ENCODE data around the gene DGUOK. TPM values are rescaled to one million over a fixed set of nuclear protein-coding genes. Genes with fewer than 3 reads are reported as not detected.

DGUOK gene
- polyA plus RNA-seq, 1 donor (not counting 4 experiments of a cell fraction or from before 2014, with no cell fraction given), result 102 TPM

GRCh38 chr2:73904952-73905351 is 21.7 kb upstream of the DGUOK start:
- Histone ChIP-seq H3K9me1 (ENCODE audit: control insufficient read depth, extremely low read depth, insufficient read depth, low read length) (no peaks in the 10 kb centered on the region), H3K36me3 (ENCODE audit: control insufficient read depth in 2 of 2, extremely low read depth in 1 of 2, insufficient read depth in 2 of 2, low read length in 2 of 2) (no peaks in the 10 kb centered on the region), H4K20me1 (ENCODE audit: control insufficient read depth, extremely low read depth, insufficient read depth, low read length) (no peaks in the 10 kb centered on the region), H3K4me3 (ENCODE audit: control insufficient read depth in 2 of 3, extremely low read depth in 1 of 3, insufficient read depth in 2 of 3, low read depth in 1 of 3, low read length in 3 of 3) (no peak overlapping the region), H3K9me3 (ENCODE audit: control insufficient read depth, low read depth, low read length) (no peaks in the 10 kb centered on the region), H3K27me3 (ENCODE audit: control insufficient read depth, extremely low read depth, insufficient read depth, low read length) (no peaks in the 10 kb centered on the region), H3K79me2 (ENCODE audit: control insufficient read depth, insufficient read depth, low read length) (no peaks in the 10 kb centered on the region), H3K9ac (ENCODE audit: control insufficient read depth, extremely low read depth, insufficient read depth, low read length) (no peak overlapping the region), H2AFZ (ENCODE audit: control insufficient read depth, low read length) (no peak overlapping the region), H3K27ac (ENCODE audit: control insufficient read depth, insufficient read depth, low read length) (no peak overlapping the region), H3K4me2 (ENCODE audit: control insufficient read depth, extremely low read depth, insufficient read depth, low read depth, low read length) (no peak overlapping the region), H3K4me1 (ENCODE audit: control insufficient read depth, extremely low read depth, insufficient read depth, low read length) (no peaks in the 10 kb centered on the region)
- dilution Hi-C loops (cut with MboI; ENCODE audit: extremely low pct_ligation_motif_present, low sequenced_read_pairs), result no loop called here
- no peak for DNase-seq (ENCODE audit: low read depth, low spot score)
- no peak for FAIRE-seq
- no peak for TF ChIP-seq EZH2 (IDR thresholded peaks at IDR 0.05; ENCODE audit: low read length)
- no peak for TF ChIP-seq CTCF (optimal IDR thresholded peaks at IDR 0.05 in 1 of 3, IDR thresholded peaks at IDR 0.05 in 1 of 3, conservative IDR thresholded peaks at IDR 0.05 in 1 of 3; ENCODE audit: extremely low read depth in 1 of 3, insufficient read depth in 2 of 3, low read length in 3 of 3)

DNA sequence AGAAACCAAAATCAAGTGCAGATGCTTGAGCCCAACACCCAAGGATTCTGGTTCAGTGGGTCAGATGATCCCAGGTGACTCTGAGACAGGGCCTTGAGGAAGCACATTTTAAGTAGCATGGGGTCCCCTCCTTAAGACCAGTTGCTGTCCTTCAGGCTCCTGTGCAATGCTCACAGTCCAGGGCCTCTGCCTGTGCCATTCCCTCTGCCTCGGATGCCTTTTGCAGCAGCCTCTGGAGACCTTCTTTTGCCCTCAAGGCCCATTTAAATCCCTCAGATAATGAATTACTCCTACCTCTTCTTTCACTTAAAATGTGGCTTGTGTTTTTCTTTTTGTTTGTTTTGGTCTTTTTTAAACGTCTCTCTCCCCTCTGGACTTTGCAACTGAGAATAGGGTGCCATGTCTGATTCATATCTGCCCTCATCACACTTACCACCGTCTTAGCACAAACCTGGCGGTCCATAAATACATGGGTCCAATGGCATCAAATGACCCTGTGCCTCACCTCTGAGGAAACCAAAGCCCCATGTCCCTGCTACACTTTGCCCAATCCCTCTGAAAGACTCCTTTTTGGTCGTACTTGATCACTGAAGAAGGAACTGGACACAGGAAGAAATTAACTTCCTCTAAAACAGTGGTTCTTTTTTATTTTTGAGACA is 19.7 kb upstream of the DGUOK start:
- H3K4me1 ChIP-seq (ENCODE audit: control insufficient read depth, extremely low read depth, insufficient read depth, low read length), result no peaks in the 10 kb centered on the region
- no peak for DNase-seq (ENCODE audit: low read depth, low spot score)
- H4K20me1 ChIP-seq (ENCODE audit: control insufficient read depth, extremely low read depth, insufficient read depth, low read length), result no peaks in the 10 kb centered on the region
- TF ChIP-seq CTCF (optimal IDR thresholded peaks at IDR 0.05 in 1 of 3, IDR thresholded peaks at IDR 0.05 in 1 of 3, conservative IDR thresholded peaks at IDR 0.05 in 1 of 3; ENCODE audit: extremely low read depth in 1 of 3, insufficient read depth in 2 of 3, low read length in 3 of 3) (no peak), EZH2 (IDR thresholded peaks at IDR 0.05; ENCODE audit: low read length) (no peak)
- H3K4me3 ChIP-seq (ENCODE audit: control insufficient read depth in 2 of 3, extremely low read depth in 1 of 3, insufficient read depth in 2 of 3, low read depth in 1 of 3, low read length in 3 of 3), result no peak overlapping the region
- H3K9me3 ChIP-seq (ENCODE audit: control insufficient read depth, low read depth, low read length), result no peaks in the 10 kb centered on the region
- H3K36me3 ChIP-seq (ENCODE audit: control insufficient read depth in 2 of 2, extremely low read depth in 1 of 2, insufficient read depth in 2 of 2, low read length in 2 of 2), result no peaks in the 10 kb centered on the region
- no peaks in the 10 kb centered on the region for H3K79me2 ChIP-seq (ENCODE audit: control insufficient read depth, insufficient read depth, low read length)
- H2AFZ ChIP-seq (ENCODE audit: control insufficient read depth, low read length), result no peak overlapping the region
- H3K9ac ChIP-seq (ENCODE audit: control insufficient read depth, extremely low read depth, insufficient read depth, low read length), result no peak overlapping the region
- H3K4me2 ChIP-seq (ENCODE audit: control insufficient read depth, extremely low read depth, insufficient read depth, low read depth, low read length), result no peak overlapping the region
- H3K27ac ChIP-seq (ENCODE audit: control insufficient read depth, insufficient read depth, low read length), result no peak overlapping the region
- no peaks in the 10 kb centered on the region for H3K9me1 ChIP-seq (ENCODE audit: control insufficient read depth, extremely low read depth, insufficient read depth, low read length)
- dilution Hi-C loops (cut with MboI; ENCODE audit: extremely low pct_ligation_motif_present, low sequenced_read_pairs), result no loop called here
- FAIRE-seq, result no peak
- H3K27me3 ChIP-seq (ENCODE audit: control insufficient read depth, extremely low read depth, insufficient read depth, low read length), result no peaks in the 10 kb centered on the region
